Activated CD4-positive, alpha-beta T cell treated with anti-CD3 and anti-CD28 coated beads, Interleukin-2, amount 10 ng/mL, durations not matched to agents 24 days and 14 days (primary cell): ENCODE data around the gene PLEKHA3. TPM values are rescaled to one million over a fixed set of nuclear protein-coding genes. Genes with fewer than 3 reads are reported as not detected.
A peak's percentile ranks its signal among the peaks of the same experiment; 100 is the strongest.
"Not testable (repeated sequence)": the region's sequence is repeated elsewhere in the genome, so short reads cannot be mapped to it uniquely, and the experiment has no call there.

Experiments
- DNase-seq: peaks from one replicate; pipeline ENCODE4 v3.0.0; 2022
- H3K27ac Mint-ChIP-seq: one replicate; pipeline ENCODE4 v1.8.0; 2022; ENCODE audit warnings: mild to moderate bottlenecking, mixed read lengths
- H3K27me3 Mint-ChIP-seq: one replicate; pipeline ENCODE4 v1.8.0; 2022; ENCODE audit warnings: mixed read lengths
- H3K36me3 Mint-ChIP-seq: one replicate; pipeline ENCODE4 v1.8.0; 2022; ENCODE audit warnings: low read depth, mild to moderate bottlenecking, mixed read lengths
- H3K4me1 Mint-ChIP-seq: one replicate; pipeline ENCODE4 v1.8.0; 2021; ENCODE audit warnings: mixed read lengths
- H3K4me3 Mint-ChIP-seq: one replicate; pipeline ENCODE4 v1.8.0; 2022; ENCODE audit warnings: mild to moderate bottlenecking, moderate library complexity, mixed read lengths
- H3K9me3 Mint-ChIP-seq: one replicate; pipeline ENCODE4 v1.8.0; 2021; ENCODE audit warnings: mixed read lengths
- intact Hi-C: fragments of 100-400 bp; cut with micrococcal nuclease; formaldehyde crosslinking; loops from one replicate; pipeline ENCODE4 v1.15.1; 2023
- total RNA-seq: library from RNA; stranded (reverse); gene quantifications from 2 replicates; pipeline ENCODE4 v1.2.3, GENCODE V29; 2022

Gene PLEKHA3
- total RNA-seq, 1 donor from 2014 or later, result 35.4 TPM

DNA sequence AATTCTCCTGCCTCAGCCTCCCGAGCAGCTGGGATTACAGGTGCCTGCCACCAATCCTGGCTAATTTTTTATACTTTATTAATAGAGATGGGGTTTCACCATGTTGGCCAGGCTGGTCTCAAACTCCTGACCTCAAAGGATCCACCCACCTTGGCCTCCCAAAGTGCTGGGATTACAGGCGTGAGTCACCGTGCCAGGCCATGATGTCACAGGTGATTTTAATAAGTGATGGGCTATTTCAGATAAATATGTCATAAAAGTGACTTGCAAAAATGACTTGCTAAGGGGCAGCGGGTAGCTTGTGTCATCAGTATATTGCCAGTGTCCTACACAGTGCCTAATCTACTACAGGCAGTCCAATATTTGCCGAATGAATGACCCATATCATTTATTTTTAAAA is 8.9 kb upstream of the PLEKHA3 start:
- H3K36me3 Mint-ChIP-seq, H3K9me3 Mint-ChIP-seq, H3K4me1 Mint-ChIP-seq, H3K27ac Mint-ChIP-seq, DNase-seq, H3K27me3 Mint-ChIP-seq, H3K4me3 Mint-ChIP-seq, intact Hi-C loops: not testable (repeated sequence)

DNA sequence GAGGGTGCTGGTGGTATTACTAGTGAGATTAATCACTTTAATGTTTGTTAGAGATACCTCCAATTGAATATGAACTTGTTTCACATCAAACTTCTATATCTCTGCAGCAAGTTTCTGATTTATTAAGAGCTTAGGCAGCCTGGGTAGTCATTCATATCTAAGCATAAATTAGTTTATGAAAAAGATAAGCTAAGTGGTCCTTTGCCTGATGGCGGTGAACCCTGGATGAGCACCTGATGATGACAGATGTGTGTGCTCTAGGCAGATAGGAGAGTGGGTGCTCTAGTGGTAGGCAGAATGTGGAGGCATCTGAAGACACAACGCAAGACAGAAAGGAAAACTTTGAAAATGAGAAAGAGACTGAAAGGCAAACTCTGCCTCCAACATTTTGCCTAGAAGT is 6.9 kb upstream of the PLEKHA3 start:
- no peak overlapping the region for H3K4me3 Mint-ChIP-seq
- DNase-seq, result no peak
- no peak overlapping the region for H3K27ac Mint-ChIP-seq
- no peaks in the 10 kb centered on the region for H3K36me3 Mint-ChIP-seq
- intact Hi-C loops, result no loop called here
- H3K4me1 Mint-ChIP-seq, result peaks cover 11% of the 10 kb centered on the region
- no peaks in the 10 kb centered on the region for H3K9me3 Mint-ChIP-seq
- no peaks in the 10 kb centered on the region for H3K27me3 Mint-ChIP-seq

DNA sequence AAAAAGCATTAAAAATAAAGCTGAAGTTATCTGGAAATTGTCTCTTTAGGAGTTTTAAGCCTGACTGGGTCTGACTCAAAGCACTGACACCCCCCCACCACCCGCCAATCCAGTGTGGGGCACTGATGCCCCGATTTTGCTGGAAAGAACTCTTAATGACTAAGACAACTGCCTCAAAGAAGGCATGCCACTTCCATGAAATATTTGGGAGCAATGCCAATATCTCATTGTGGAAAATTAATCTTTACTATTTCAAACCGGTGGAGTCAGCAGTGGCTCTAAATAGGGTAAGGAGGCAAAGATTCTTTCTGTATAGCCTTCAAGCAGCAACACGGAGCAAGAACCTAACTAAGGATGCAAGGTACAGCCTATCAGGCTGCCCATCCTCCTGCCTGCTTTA is 6.3 kb upstream of the PLEKHA3 start:
- H3K36me3 Mint-ChIP-seq, result no peaks in the 10 kb centered on the region
- no peaks in the 10 kb centered on the region for H3K27me3 Mint-ChIP-seq
- H3K4me3 Mint-ChIP-seq, result no peak overlapping the region
- no peak overlapping the region for H3K27ac Mint-ChIP-seq
- H3K9me3 Mint-ChIP-seq, result no peaks in the 10 kb centered on the region
- intact Hi-C loops, result no loop called here
- H3K4me1 Mint-ChIP-seq, result peaks cover 14% of the 10 kb centered on the region
- no peak for DNase-seq

DNA sequence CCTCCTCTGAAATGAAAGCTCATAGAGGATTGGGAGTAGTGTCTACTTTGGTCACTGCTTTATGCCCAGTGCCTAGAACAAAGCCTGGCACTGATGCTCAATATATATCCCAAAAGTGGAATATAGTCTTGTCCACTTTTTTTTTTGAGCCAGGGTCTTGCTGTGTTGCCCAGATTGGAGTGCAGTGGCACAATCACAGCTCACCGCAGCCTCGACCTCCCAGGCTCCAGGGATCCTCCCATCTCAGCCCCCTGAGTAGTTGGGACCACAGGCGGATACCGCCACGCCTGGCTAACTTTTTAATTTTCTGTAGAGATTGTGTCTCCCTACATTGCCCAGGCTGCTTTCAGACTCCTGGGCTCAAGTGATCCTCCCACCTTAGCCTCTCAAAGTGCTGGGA is 5.7 kb upstream of the PLEKHA3 start:
- DNase-seq, result no peak
- H3K4me1 Mint-ChIP-seq, result peaks cover 20% of the 10 kb centered on the region
- H3K27ac Mint-ChIP-seq, result no peak overlapping the region
- H3K27me3 Mint-ChIP-seq, result no peaks in the 10 kb centered on the region
- H3K4me3 Mint-ChIP-seq, result no peak overlapping the region
- intact Hi-C loops, result no loop called here
- no peaks in the 10 kb centered on the region for H3K36me3 Mint-ChIP-seq
- no peaks in the 10 kb centered on the region for H3K9me3 Mint-ChIP-seq

DNA sequence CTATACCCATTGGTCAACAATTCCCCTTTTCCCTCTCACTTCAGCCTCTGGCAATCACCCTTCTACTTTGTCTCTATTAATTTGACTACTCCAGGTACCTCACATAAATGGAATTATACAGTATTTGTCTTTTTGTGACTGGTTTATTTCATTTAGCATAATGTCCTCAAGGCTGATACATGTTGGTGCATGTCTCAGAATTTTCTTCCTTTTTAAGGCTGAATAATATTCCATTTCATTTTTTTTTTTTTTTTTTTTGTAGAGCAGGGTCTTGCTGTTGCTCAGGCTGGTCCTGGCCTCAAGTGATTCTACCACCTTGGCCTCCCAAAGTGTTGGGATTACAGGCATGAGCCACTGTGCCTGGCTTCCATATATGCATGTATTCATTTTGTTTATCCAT is 3.8 kb upstream of the PLEKHA3 start:
- intact Hi-C loops, result no loop called here
- peaks cover 3% of the 10 kb centered on the region for H3K36me3 Mint-ChIP-seq

DNA sequence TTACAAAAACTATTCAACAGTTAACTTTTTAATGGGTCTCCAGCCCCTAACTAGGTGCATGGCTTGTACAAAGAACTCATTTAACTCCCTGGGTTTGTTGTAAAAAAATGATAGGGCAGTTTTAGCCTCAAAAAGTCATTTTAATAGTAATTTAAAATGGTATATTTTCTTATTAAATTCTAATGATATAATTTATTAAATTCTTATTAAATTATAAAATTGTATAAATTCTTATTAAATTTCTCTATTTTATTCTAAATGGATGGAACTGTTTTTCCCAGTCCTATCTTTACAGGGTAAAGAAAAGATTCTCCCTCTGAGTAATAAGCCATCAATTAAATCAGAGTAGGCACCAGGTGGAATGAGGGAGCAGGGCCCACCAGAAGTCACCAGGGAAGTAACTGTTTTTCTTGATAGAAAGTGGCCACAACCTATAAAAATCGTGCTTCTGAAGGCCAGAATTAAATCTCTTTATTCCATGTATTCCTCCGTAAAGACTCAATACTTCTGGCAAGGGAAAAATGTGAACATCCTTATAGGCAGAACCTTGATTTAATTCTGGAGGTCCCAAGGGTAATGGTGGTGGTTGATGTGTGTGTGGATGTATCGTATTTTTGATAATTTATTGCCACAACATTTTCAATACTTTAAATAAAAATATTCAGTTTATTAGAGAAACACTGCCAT is 2.7 kb upstream of the PLEKHA3 start:
- no peaks in the 10 kb centered on the region for H3K27me3 Mint-ChIP-seq
- no peaks in the 10 kb centered on the region for H3K9me3 Mint-ChIP-seq
- H3K27ac Mint-ChIP-seq, result no peak overlapping the region
- DNase-seq, result no peak
- H3K4me1 Mint-ChIP-seq, result peaks cover 34% of the 10 kb centered on the region
- peak overlapping the region; percentile 93 for H3K4me3 Mint-ChIP-seq
- H3K36me3 Mint-ChIP-seq, result peaks cover 3% of the 10 kb centered on the region
- intact Hi-C loops, result loop anchor here (1.0 to 2.0 kb wide), 3 partner anchors 26 to 365 kb away; partner anchors contain the start of genes PJVK, PRKRA and RBM45

More for the DNA sequence above, 3.8 kb upstream of the PLEKHA3 start:
- Mint-ChIP-seq H3K9me3 (no peaks in the 10 kb centered on the region), H3K4me3 (no peak overlapping the region), H3K27ac (no peak overlapping the region), H3K27me3 (no peaks in the 10 kb centered on the region), H3K4me1 (peaks cover 23% of the 10 kb centered on the region)
- no peak for DNase-seq

DNA sequence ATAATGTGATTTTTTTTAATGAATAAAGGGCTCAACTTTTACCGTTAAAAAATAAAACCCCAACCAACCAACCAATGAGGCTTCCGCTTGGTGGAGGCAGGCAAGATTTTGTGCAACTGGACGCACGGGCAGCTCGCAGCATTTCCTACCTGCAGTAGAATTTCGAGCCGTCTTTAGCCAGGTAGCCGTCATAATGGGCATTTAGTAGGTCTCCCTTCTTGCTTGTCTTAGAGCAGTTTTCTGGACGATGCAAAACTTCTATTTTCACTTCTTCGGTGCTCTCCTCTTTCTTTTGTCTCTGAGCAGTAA is 2.2 kb upstream of the PLEKHA3 start:
- peak overlapping the region; percentile 93 for H3K4me3 Mint-ChIP-seq
- H3K9me3 Mint-ChIP-seq, result no peaks in the 10 kb centered on the region
- H3K36me3 Mint-ChIP-seq, result peaks cover 3% of the 10 kb centered on the region
- DNase-seq, result no peak
- intact Hi-C loops, result loop anchor here (1.0 to 2.0 kb wide), 3 partner anchors 27 to 365 kb away; partner anchors contain the start of genes PJVK, PRKRA and RBM45
- H3K27ac Mint-ChIP-seq, result peak overlapping the region; percentile 97
- H3K27me3 Mint-ChIP-seq, result no peaks in the 10 kb centered on the region
- H3K4me1 Mint-ChIP-seq, result peaks cover 37% of the 10 kb centered on the region

DNA sequence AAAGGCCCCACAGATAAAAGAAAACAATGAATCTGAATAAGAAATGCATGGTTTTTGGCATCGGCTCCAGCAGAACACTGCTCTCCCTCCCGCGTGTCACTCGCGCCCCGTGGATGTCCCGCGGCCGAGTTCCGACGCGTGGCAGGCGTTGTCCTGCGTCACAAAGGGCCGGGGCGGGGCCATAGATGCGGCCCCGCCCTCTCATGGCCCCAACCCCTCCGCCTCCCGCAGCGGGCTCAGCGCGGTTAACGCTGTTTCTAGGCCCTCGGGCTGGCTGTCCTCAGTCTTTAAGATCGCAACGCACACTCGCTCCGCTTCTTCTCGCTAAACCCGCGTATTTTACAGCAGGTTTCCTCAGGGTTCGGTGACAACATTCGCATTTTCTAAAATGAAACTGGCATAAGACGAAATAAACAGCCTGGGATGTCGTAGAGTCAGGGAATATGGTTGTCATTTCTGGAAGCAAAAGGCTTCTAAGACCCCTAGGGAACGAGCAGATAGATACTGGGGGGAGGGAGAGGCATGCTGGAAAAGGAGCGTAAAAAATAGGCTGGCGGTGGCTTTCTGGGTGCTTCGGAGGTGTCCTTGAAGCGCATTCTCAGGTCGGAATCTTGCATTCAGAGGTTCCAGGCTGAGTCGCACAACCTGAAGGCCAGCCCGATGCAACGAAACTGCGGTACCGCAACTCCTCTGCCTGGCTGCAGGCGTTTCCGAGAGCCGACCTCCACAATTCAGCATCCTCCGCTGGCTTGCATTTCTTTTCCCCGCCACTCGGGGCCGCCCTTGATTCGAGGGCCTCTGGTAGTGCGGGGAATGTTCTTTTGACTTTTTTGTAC is 1.6 kb upstream of the PLEKHA3 start, which contains the start of gene FKBP7:
Gene FKBP7 (minus strand): TSS at position 162 of the 836 bp plus-strand sequence. CDS start 101 bp downstream, at position 61.
- intact Hi-C loops, result loop anchor here (1.0 to 2.0 kb wide), 4 partner anchors 27 to 366 kb away; partner anchors contain the start of genes PJVK, PRKRA and RBM45
- DNase-seq, result peak; percentile 94
- peaks cover 3% of the 10 kb centered on the region for H3K36me3 Mint-ChIP-seq

DNA sequence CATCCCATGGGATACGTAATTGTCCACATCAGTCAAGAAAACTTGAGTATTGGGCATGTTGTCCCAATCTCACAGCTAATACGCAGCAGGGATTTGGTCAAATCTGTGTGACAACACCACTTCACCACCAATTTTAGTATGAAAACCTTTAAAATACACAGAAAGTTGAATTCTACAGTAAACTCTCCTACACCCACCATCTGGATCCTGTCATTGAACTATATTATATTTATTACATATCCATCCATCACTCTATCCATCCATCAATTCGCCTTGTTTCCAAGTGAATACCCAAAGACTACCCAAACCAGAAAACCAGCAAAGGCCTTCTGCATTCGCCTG is 1.0 kb upstream of the PLEKHA3 start:
- Mint-ChIP-seq H3K9me3 (no peaks in the 10 kb centered on the region), H3K4me1 (peaks cover 35% of the 10 kb centered on the region), H3K36me3 (peaks cover 3% of the 10 kb centered on the region), H3K27me3 (no peaks in the 10 kb centered on the region), H3K4me3 (peak overlapping the region; percentile 93), H3K27ac (peak overlapping the region; percentile 97)
- no peak for DNase-seq
- intact Hi-C loops, result loop anchor here (1.0 to 2.0 kb wide), 3 partner anchors 44 to 366 kb away; partner anchors contain the start of gene RBM45

More for the DNA sequence above, 1.6 kb upstream of the PLEKHA3 start, which contains the start of gene FKBP7:
- H3K4me3 Mint-ChIP-seq, result peak within 1 kb of the TSS; percentile 93
- H3K27ac Mint-ChIP-seq, result peak within 1 kb of the TSS; percentile 97
- H3K27me3 Mint-ChIP-seq, result no peaks in the 10 kb centered on the region
- H3K4me1 Mint-ChIP-seq, result peaks cover 35% of the 10 kb centered on the region
- no peaks in the 10 kb centered on the region for H3K9me3 Mint-ChIP-seq

DNA sequence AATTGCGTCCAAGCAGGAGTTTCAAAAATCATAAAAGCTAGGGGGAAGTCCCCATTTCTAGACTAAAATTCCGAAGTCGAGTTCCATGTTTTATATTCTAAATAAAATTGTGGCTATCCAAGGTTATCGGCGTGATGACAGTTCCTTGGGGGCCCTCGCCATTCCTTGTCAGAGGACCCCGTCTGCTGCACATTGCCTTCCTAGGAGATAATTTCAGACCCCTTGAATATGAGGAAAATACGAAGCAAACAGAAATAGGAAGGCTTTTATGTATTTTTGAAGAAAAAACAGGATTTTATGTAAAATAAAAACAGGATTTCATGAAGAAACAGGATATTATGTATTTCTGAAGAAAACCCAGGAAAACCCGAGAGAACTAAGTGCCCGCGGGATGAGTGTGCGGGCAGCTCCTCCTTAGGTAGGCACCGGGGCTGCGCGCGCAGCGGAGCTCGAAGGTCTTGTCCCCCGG is 465 bp upstream of the PLEKHA3 start:
- no peaks in the 10 kb centered on the region for H3K27me3 Mint-ChIP-seq

DNA sequence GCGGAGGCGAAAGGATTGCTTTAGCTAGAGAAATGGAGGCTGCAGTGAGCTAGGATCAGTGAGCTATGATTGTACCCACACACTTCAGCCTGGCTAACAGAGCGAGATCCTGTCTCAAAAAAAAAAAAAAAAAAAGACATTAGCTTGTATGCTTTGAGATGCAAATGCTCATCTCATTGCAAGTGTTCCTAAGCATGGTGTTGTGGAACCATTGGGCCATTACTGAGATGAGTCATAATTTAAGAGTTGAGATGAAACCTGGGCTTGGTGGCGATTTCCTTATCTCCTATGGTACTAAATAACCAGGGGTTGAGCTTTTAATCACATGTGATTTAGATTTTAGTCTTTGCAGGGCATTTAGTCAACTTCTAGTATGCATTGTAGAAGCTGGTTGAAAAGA is 2.2 kb downstream of the PLEKHA3 start:
- Mint-ChIP-seq H3K4me3 (peak overlapping the region; percentile 93), H3K27me3 (no peaks in the 10 kb centered on the region), H3K9me3 (no peaks in the 10 kb centered on the region), H3K27ac (no peak overlapping the region), H3K4me1 (peaks cover 34% of the 10 kb centered on the region), H3K36me3 (peaks cover 20% of the 10 kb centered on the region)
- intact Hi-C loops, result loop anchor here (5.0 kb wide), 1 partner anchor 220 kb away; no protein-coding TSS in a partner anchor
- DNase-seq, result no peak

More for the DNA sequence above, 465 bp upstream of the PLEKHA3 start:
- Mint-ChIP-seq H3K36me3 (peaks cover 3% of the 10 kb centered on the region), H3K27ac (peak overlapping the region; percentile 97), H3K4me1 (peaks cover 35% of the 10 kb centered on the region), H3K4me3 (peak overlapping the region; percentile 93), H3K9me3 (no peaks in the 10 kb centered on the region)
- DNase-seq, result no peak
- intact Hi-C loops, result loop anchor here (1.0 to 5.0 kb wide), 4 partner anchors 44 to 367 kb away; partner anchors contain the start of gene RBM45

DNA sequence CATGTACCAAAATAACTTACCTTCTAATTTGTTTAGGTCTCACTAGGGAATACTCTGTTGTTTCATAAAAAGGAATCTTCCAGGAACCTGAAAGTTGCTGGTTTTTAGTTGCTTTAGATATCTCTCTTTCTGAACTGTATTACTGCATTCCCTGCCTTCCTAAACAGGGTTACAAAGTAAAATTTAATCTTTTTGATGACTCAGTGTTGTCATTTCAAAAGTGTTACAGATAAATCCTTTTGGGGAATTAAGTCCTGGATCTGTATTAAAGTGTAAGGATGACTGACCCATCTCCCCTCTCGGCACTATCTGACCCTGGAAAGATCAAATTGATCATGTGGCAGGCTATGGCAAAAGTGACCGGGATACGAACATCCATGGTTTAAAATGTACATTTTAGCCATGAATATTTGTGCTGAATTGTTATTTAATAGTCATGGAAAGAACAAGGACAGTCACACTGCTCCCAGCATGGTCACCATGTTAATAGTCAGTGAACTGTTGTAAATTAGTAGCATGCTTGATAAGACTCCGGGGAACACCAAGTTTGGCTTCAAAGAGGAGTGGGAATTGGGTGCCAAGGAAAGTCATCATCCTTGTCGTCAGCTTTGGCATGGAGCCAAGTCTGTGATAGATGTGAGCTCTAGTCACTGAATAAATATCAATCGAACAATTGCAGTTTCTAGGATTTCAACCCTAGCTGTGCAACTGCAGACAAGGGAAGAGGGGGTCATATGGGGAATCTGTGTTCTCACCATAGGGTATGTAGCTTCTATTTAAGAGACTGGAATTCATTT is 4.2 kb downstream of the PLEKHA3 start:
- H3K36me3 Mint-ChIP-seq, result peaks cover 29% of the 10 kb centered on the region
- no peak overlapping the region for H3K27ac Mint-ChIP-seq
- intact Hi-C loops, result loop anchor here (5.0 kb wide), 1 partner anchor 218 kb away; no protein-coding TSS in a partner anchor
- no peak for DNase-seq
- peaks cover 31% of the 10 kb centered on the region for H3K4me1 Mint-ChIP-seq
- H3K9me3 Mint-ChIP-seq, result no peaks in the 10 kb centered on the region
- no peak overlapping the region for H3K4me3 Mint-ChIP-seq
- H3K27me3 Mint-ChIP-seq, result no peaks in the 10 kb centered on the region

DNA sequence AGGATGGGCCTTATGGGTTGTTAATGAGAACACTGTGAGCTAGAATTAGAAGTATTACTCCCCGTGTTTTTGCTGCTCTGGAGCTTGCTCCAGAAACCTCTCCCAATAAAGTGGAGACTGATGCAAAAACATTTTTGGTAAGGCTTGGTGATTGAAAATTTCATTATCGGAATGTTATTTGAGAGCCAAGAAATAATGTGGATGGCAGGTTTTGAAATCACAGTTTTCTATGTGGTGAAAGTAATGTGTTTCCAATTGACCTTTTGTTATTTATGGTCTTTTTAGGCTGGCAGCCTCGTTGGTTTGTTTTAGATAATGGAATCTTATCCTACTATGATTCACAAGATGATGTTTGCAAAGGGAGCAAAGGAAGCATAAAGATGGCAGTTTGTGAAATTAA is 5.1 kb downstream of the PLEKHA3 start:
- Mint-ChIP-seq H3K27me3 (no peaks in the 10 kb centered on the region), H3K4me1 (peaks cover 30% of the 10 kb centered on the region), H3K9me3 (no peaks in the 10 kb centered on the region), H3K27ac (no peak overlapping the region), H3K4me3 (no peak overlapping the region), H3K36me3 (peaks cover 35% of the 10 kb centered on the region)
- no peak for DNase-seq
- intact Hi-C loops, result no loop called here
